Mesenteric fat pad (tissue), 1 donor: ENCODE data around the gene CD44. TPM values are rescaled to one million over a fixed set of nuclear protein-coding genes. Genes with fewer than 3 reads are reported as not detected.
"Not testable (repeated sequence)": the region's sequence is repeated elsewhere in the genome, so short reads cannot be mapped to it uniquely, and the experiment has no call there.

Experiments used
- DNase-seq: peaks from one replicate; pipeline ENCODE4 v3.0.0-alpha.2; 2020; ENCODE audit warnings: low spot score
- long read RNA-seq: library from polyadenylated mRNA; unstranded; transcript quantifications from one replicate; pipeline ENCODE4 v2.0.0, GENCODE V29; 2020
- total RNA-seq: library from RNA; stranded (reverse); fragmentation: NEBNext Ultra II Directional; extraction: Animal tissue kit (Norgen Biotek cat#: 25700); gene quantifications from one replicate; pipeline ENCODE4 v1.2.1, GENCODE V29; 2021
- donor health status: DM: yes; HTN: yes; CAD: no.

Gene CD44
- 280 TPM for total RNA-seq
- long read RNA-seq, full-length matches to known transcripts, result 266 of 462 reads
- long read RNA-seq, partial matches to known transcripts, result 15 of 462 reads
- long read RNA-seq, other reads (novel, unspliced or antisense), result 181 of 462 reads

GRCh38 chr11:35138943-35139721, at the start of gene CD44:
Gene CD44 (plus strand): TSS chr11:35139171. CDS start chr11:35139304, 133 bp downstream.
- DNase-seq, result peak; percentile 90

- no peak for DNase-seq
These were observed 49.3 kb upstream of the CD44 start for GRCh38 chr11:35089666-35090065.

- no peak for DNase-seq
These were observed 48.8 kb upstream of the CD44 start for GRCh38 chr11:35090125-35090524.

DNA sequence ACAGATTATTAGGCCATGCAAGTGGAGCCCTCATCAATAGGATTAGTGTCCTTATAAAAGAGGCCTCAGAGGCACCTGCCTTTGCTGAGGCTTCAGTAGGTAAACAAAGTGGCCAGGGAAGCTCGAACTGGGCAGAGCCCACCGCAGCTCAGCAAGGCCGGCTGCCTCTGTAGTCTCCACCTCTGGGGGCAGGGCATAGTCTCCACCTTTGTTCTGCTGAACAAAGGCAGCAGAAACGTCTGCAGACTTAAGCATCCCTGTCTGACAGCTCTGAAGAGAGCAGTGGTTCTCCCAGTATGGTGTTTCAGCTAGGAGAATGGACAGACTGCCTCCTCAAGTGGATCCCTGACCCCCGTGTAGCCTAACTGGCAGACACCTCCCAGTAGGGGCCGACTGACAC, 48.0 kb upstream of the CD44 start:
- not testable (repeated sequence) for DNase-seq

- no peak for DNase-seq
These were observed 42.2 kb upstream of the CD44 start for GRCh38 chr11:35096723-35097122.

DNA sequence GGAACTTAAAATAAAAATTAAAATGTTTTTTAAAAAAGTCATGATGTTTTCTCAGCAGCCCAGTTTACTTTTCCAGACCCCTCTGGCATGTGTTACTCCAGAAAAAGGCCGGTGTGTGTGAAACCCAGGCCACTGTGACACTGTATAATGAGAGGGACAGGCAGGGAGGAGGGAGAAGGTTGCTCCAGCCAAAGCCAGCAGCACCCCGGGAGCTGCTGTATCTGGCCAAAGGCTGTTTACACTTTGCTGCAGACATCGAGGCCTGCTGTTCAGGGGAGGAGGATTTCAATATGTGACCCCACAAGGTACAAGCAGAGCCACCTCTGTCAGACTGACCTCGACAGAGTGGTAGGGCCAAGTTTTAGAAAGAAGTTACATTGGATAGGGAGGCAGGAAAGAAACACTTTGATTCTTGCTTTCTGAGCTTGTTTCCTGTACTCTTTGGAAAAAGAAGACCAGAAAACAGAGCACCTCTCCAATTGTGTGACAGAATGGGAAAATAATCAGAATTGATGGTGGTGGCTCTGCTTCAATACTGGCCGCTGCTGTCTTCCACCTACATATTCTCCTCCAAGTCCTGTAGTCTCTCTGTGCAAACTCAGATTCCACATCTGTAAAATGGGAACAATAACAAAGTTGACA, 41.0 kb upstream of the CD44 start:
- DNase-seq, result no peak

GRCh38 chr11:35098855-35099254, 40.1 kb upstream of the CD44 start:
- no peak for DNase-seq

DNA sequence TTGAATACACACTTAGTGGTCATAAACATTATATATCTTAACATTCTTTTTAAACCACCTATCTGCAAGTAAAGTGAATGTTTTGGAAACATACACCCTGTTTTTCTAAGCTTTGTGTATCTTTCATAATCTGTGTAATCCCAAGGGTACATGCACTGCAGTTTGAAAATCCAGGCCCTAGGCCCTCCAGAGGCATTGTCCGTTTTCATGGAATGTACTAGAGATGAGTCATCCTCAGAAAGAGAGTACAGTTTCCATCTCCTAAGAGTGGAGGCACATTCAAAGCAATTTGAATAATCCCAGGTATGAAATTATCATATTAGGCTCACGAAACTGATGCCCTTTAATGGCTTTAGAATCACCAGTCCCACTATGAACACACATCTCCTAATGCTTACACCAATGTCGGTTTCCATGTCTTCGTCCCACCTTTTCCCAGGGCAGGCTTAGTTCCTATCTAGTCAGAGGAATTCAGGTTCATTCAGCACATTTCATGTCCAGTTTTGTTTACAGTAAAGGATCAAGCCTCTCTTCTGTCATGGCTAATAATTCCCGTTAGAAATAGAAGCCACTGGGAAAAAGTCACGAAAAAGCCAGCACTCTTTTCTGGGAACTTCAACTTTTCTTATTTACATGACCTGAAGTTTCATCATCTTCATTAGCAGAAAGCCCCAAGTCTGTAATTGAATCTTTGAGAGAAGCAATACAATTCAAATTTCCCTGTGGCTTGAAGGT, 39.5 kb upstream of the CD44 start:
- DNase-seq, result no peak

- no peak for DNase-seq
These were observed 39.0 kb upstream of the CD44 start for GRCh38 chr11:35100013-35100383.

DNA sequence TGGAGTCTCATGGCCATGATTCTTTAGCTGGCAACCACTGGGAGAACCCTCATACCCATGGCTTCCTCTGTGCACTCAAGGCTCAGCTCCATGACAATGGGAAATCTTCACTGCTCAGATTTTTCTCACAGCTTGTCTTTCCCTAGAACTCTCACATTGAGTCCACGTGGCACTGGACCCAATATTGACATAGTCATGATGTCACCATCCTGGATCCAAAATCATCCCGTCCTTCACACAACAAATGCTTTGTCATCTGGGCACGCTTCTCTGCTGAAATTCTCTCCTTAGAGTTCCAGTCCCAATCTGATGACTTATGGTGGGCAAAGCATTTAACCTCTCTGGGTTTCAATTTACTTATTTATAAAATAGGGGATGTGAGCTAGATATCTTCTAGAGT, 37.7 kb upstream of the CD44 start:
- DNase-seq, result no peak

DNA sequence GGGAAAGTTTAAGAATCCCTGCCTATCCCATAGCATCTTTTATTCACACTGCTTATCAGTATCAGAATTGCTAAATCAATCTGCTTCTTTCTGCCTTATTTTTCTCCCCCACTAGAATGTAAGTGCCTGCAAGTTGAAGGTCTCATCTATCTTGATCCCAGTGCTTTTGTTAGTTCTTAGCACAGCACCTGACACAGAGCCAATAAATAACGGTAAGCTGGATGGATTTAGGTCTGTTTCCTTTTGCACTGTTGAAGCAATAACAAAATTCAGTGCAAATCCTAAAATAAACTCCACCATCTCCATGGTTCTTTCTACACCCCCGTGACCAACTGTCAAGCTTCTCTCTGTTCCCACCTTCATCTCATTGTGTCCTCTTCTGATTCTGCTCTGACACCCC, 36.7 kb upstream of the CD44 start:
- no peak for DNase-seq

GRCh38 chr11:35103366-35104208, 35.4 kb upstream of the CD44 start:
- no peak for DNase-seq

GRCh38 chr11:35104655-35105054, 34.3 kb upstream of the CD44 start:
- no peak for DNase-seq

- no peak for DNase-seq
These were observed 33.5 kb upstream of the CD44 start for GRCh38 chr11:35105319-35106079.

DNA sequence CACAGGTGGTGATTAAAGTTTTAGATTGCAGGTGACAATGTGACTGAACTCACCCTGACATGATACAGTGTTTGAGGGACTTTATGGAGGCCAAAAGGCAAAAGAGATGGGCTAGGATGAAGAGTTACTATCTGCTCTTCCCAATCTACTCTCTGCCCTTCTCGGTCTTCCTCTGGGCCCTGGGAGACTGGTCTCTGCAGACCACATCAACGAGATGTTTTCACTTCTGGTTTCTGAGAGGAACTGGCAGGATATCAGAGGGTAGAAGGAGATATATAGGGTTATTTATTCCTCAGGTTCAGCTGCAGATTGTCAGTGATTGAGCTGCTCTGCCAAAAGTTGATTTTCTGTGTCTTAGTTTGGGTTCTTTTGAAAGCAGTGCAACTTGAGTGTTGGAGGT, 32.4 kb upstream of the CD44 start:
- DNase-seq, result no peak

DNA sequence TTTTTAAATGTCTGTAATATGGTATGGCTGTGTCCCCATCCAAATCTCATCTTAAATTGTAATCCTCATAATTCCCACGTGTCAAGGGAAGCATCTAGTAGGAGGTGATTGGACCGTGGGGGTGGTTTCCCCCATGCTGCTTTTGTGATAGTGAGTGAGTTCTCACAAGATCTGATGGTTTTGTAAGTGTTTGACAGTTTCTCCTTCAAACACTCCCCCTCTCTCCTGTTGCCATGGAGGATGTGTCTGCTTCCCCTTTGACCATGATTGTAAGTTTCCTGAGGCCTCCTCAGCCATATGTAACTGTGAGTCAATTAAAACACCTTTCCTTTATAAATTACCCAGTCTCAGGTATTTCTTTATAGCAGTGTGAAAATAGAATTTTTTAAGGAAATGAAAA, 31.1 kb upstream of the CD44 start:
- no peak for DNase-seq

- not testable (repeated sequence) for DNase-seq
These were observed 30.6 kb upstream of the CD44 start for GRCh38 chr11:35108336-35108735.

- no peak for DNase-seq
These were observed 29.9 kb upstream of the CD44 start for GRCh38 chr11:35109041-35109440.

DNA sequence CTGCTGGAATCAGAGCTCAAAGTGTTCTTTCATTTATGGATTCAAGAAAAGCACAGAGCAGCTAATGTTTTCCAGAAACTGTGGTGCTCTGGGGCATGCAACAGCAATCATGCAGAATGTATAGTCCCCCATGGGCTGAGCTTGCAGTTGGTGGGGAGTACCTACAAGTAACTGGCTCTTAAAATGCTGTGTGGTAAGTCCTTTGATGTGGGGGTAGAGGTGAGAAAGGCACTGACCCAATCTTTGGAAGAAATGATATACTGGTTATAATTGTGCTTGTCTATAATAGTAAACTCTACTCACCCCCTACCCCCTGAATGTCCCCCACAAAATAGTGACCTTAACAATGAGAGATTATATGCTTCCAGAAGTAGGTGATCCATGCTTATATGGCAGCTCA, 29.1 kb upstream of the CD44 start:
- DNase-seq, result no peak
